C4-2B (cell line): ENCODE measurements around the gene SYNRG.

ENCODE experiments used
- ZFX ChIP-seq: fragments of 450-650 bp; IDR thresholded peaks from 2 replicates; pipeline ENCODE4 v1.6.1; 2017
- TF ChIP-seq, protein P1 (sequence below): fragments of 450-650 bp; conservative IDR thresholded peaks from 2 replicates; pipeline ENCODE4 v1.5.1; 2017; ENCODE audit warnings: mild to moderate bottlenecking

DNA sequence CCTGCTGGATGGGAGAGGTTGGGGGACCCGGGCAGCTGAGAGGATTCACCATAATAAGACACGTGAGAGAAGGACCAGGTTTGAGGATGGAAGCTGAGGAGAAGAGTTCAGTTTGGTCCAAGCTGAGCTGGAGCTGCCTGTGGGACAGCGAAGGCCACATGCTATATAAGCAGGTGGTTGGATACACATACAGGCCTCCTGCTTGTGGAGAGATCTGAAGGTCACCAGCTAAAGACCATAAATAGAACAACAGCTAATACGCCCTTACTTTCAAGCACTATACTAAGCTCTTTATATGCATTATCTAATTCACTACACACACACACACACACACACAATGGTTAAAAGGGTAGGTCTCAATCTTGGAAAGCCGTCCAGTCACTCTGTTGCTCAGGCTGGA lies 87.4 kb downstream of the SYNRG start:
- TF ChIP-seq, protein P1, sequence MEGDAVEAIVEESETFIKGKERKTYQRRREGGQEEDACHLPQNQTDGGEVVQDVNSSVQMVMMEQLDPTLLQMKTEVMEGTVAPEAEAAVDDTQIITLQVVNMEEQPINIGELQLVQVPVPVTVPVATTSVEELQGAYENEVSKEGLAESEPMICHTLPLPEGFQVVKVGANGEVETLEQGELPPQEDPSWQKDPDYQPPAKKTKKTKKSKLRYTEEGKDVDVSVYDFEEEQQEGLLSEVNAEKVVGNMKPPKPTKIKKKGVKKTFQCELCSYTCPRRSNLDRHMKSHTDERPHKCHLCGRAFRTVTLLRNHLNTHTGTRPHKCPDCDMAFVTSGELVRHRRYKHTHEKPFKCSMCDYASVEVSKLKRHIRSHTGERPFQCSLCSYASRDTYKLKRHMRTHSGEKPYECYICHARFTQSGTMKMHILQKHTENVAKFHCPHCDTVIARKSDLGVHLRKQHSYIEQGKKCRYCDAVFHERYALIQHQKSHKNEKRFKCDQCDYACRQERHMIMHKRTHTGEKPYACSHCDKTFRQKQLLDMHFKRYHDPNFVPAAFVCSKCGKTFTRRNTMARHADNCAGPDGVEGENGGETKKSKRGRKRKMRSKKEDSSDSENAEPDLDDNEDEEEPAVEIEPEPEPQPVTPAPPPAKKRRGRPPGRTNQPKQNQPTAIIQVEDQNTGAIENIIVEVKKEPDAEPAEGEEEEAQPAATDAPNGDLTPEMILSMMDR = no peak
- no peak for TF ChIP-seq ZFX
